SK-N-MC (cell line): ENCODE measurements around the gene P2RY13.

Experiments used
- EZH2 ChIP-seq: fragments of 200-600 bp; sonication (generic); IDR thresholded peaks from one replicate; pipeline ENCODE4 v1.6.1; 2017; ENCODE audit warnings: antibody characterized with exemption
- FOXP2 ChIP-seq: optimal IDR thresholded peaks from 2 replicates; pipeline ENCODE3; 2011; ENCODE audit warnings: mild to moderate bottlenecking, moderate library complexity; ENCODE audit not compliant: insufficient read depth; ENCODE audit errors: extremely low read length, control extremely low read depth

GRCh38 chr3:151281671-151282324, 47.6 kb downstream of the P2RY13 start:
- TF ChIP-seq FOXP2 (no peak), EZH2 (no peak)
